PFSK-1 (cell line): Measurements from ENCODE around the gene SAP25.

Experiments
- POLR2AphosphoS5 ChIP-seq: IDR thresholded peaks from 2 replicates; pipeline ENCODE4 v1.6.1; 2012; ENCODE audit warnings: low read depth, mild to moderate bottlenecking, control low read depth, low read length, moderate library complexity
- TAF1 ChIP-seq: IDR thresholded peaks from 2 replicates; pipeline ENCODE4 v1.6.1; 2012; ENCODE audit warnings: low read length, control low read depth, borderline replicate concordance; ENCODE audit not compliant: insufficient read depth

GRCh38 chr7:100600730-100601038 lies 27.0 kb upstream of the SAP25 start:
- no peak for TF ChIP-seq POLR2AphosphoS5
- TF ChIP-seq TAF1 = no peak
